Prostate gland (tissue), 2 donors: Measurements from ENCODE around the gene LBP. TPM values are rescaled to one million over a fixed set of nuclear protein-coding genes. Genes with fewer than 3 reads are reported as not detected.
"Not testable (repeated sequence)": the region's sequence is repeated elsewhere in the genome, so short reads cannot be mapped to it uniquely, and the experiment has no call there.

Source experiments
- DNase-seq: peaks from one replicate; pipeline ENCODE4 v3.0.0-alpha.2; 2019; ENCODE audit warnings: low spot score
- H3K27ac ChIP-seq, 2 donors: fragments of 200-600 bp; sonication (generic); 2 replicates each; pipeline ENCODE4 v1.5.1; 2017 to 2019
- H3K27me3 ChIP-seq: fragments of 200-600 bp; sonication (generic); replicated peaks from 2 replicates; pipeline ENCODE4 v1.5.1; 2019; ENCODE audit not compliant: insufficient read depth
- H3K36me3 ChIP-seq, 2 donors: fragments of 200-600 bp; sonication (generic); 1 replicate in 1 of 2; 2 replicates in 1 of 2; pipeline versions ENCODE4 v1.5.1 to v1.8.1; 2017 to 2019
- H3K4me1 ChIP-seq: fragments of 200-600 bp; sonication (generic); replicated peaks from 2 replicates; pipeline ENCODE4 v1.5.1; 2019
- H3K4me3 ChIP-seq, 2 donors: fragments of 200-600 bp; sonication (generic); 2 replicates each; pipeline ENCODE4 v1.5.1; 2017 to 2019
- H3K9me3 ChIP-seq: fragments of 200-600 bp; sonication (generic); 2 replicates; pipeline ENCODE4 v1.5.1; 2017
- CTCF ChIP-seq, 4 experiments: fragments of 200-600 bp in 2 of 4; fragments of 450-650 bp in 2 of 4; sonication (generic) in 2 of 4; IDR thresholded peaks; 1 replicate in 3 of 4; 2 replicates in 1 of 4; pipeline ENCODE4 v1.5.1; 2016 to 2019; ENCODE audit warnings: antibody characterized with exemption in 4 of 4, mild to moderate bottlenecking in 2 of 4, moderate library complexity in 2 of 4
- POLR2A ChIP-seq: fragments of 450-650 bp; IDR thresholded peaks from one replicate; pipeline ENCODE4 v1.6.1; 2016; ENCODE audit warnings: antibody characterized with exemption, mild to moderate bottlenecking
- POLR2AphosphoS5 ChIP-seq: sonication (generic); formaldehyde crosslinking; IDR thresholded peaks from one replicate; pipeline ENCODE4 v1.6.1; 2017; ENCODE audit warnings: antibody characterized with exemption
- WGBS: methylation state at CpG from one replicate; pipeline ENCODE4 v1.1.5; 2018; 5-methylcytosine and 5-hydroxymethylcytosine counted together
- intact Hi-C: fragments of 100-400 bp; cut with DNase I; formaldehyde crosslinking; loops from one replicate; pipeline ENCODE4 v1.14.2; 2022
- total RNA-seq, 2 donors: library from RNA; depleted of rRNA; stranded (reverse); fragments of >200 nt; gene quantifications; one replicate each; pipeline ENCODE4 v1.1.0, GENCODE V29; 2016

Gene LBP
- total RNA-seq, 2 donors from 2014 or later, result 1.1 TPM; not detected in 1

GRCh38 chr20:38404016-38404415, 57.7 kb downstream of the LBP start:
- DNase-seq, result no peak
- no peaks in the 10 kb centered on the region for H3K4me1 ChIP-seq
- intact Hi-C loops, result no loop called here
- H3K27me3 ChIP-seq, result no peaks in the 10 kb centered on the region
- no peak overlapping the region for H3K4me3 ChIP-seq
- TF ChIP-seq POLR2AphosphoS5, result no peak
- TF ChIP-seq CTCF (IDR thresholded peaks at IDR 0.05), result no peak
- TF ChIP-seq POLR2A, result no peak
- H3K9me3 ChIP-seq, result no peaks in the 10 kb centered on the region
- H3K27ac ChIP-seq, result no peak overlapping the region
- no peaks in the 10 kb centered on the region for H3K36me3 ChIP-seq

- no peak overlapping the region for H3K27ac ChIP-seq
- DNase-seq, result no peak
- no peaks in the 10 kb centered on the region for H3K27me3 ChIP-seq
- TF ChIP-seq POLR2A, result no peak
- no peaks in the 10 kb centered on the region for H3K36me3 ChIP-seq
- H3K4me1 ChIP-seq, result no peaks in the 10 kb centered on the region
- intact Hi-C loops, result no loop called here
- 59% methylated on average over 2 of the region's 2 CpGs for WGBS
- no peak overlapping the region for H3K4me3 ChIP-seq
- no peaks in the 10 kb centered on the region for H3K9me3 ChIP-seq
Observed at GRCh38 chr20:38405132-38405531, 58.9 kb downstream of the LBP start.

- Histone ChIP-seq H3K27ac (no peak overlapping the region), H3K4me1 (no peaks in the 10 kb centered on the region), H3K4me3 (no peak overlapping the region), H3K9me3 (no peaks in the 10 kb centered on the region), H3K36me3 (no peaks in the 10 kb centered on the region), H3K27me3 (no peaks in the 10 kb centered on the region)
- intact Hi-C loops, result no loop called here
- no peak for DNase-seq
- TF ChIP-seq POLR2A (no peak), POLR2AphosphoS5 (no peak), CTCF (IDR thresholded peaks at IDR 0.05) (no peak)
- 90% methylated on average over 5 of the region's 5 CpGs for WGBS
Observed at GRCh38 chr20:38406476-38406875, 60.2 kb downstream of the LBP start.

- TF ChIP-seq POLR2AphosphoS5 (no peak), CTCF (IDR thresholded peaks at IDR 0.05) (no peak), POLR2A (no peak)
- intact Hi-C loops, result no loop called here
- H3K27me3 ChIP-seq, result no peaks in the 10 kb centered on the region
- WGBS, result 95% methylated on average over 8 of the region's 29 CpGs
- no peak overlapping the region for H3K27ac ChIP-seq
- no peaks in the 10 kb centered on the region for H3K4me1 ChIP-seq
- no peaks in the 10 kb centered on the region for H3K9me3 ChIP-seq
- H3K36me3 ChIP-seq, result no peaks in the 10 kb centered on the region
- H3K4me3 ChIP-seq, result no peak overlapping the region
- no peak for DNase-seq
Observed at GRCh38 chr20:38407321-38407720, 61.0 kb downstream of the LBP start.

GRCh38 chr20:38407822-38408221, 61.5 kb downstream of the LBP start:
- H3K27me3 ChIP-seq, H3K4me3 ChIP-seq, H3K4me1 ChIP-seq, H3K27ac ChIP-seq, H3K36me3 ChIP-seq, intact Hi-C loops, DNase-seq, H3K9me3 ChIP-seq: not testable (repeated sequence)
- 88% methylated on average over 9 of the region's 9 CpGs for WGBS

GRCh38 chr20:38412877-38413577, 66.7 kb downstream of the LBP start:
- H3K27me3 ChIP-seq, result no peaks in the 10 kb centered on the region
- H3K9me3 ChIP-seq, result no peaks in the 10 kb centered on the region
- no peak overlapping the region for H3K4me3 ChIP-seq
- intact Hi-C loops, result no loop called here
- no peaks in the 10 kb centered on the region for H3K36me3 ChIP-seq
- no peaks in the 10 kb centered on the region for H3K4me1 ChIP-seq
- H3K27ac ChIP-seq, result no peak overlapping the region
- no peak for DNase-seq
- no peak for TF ChIP-seq CTCF (IDR thresholded peaks at IDR 0.05)
- no peak for TF ChIP-seq POLR2A
- no peak for TF ChIP-seq POLR2AphosphoS5
- 84% methylated on average over 9 of the region's 9 CpGs for WGBS
